Esophagus mucosa (tissue), 1 donor: ENCODE results near the gene MMP28. TPM values are rescaled to one million over a fixed set of nuclear protein-coding genes. Genes with fewer than 3 reads are reported as not detected.
"Not testable (repeated sequence)": the region's sequence is repeated elsewhere in the genome, so short reads cannot be mapped to it uniquely, and the experiment has no call there.

ENCODE experiments used
- ATAC-seq: fragments of 200-7000 bp; cut with Tn5 transposase; one replicate; pipeline ENCODE4 v1.9.1; 2020
- total RNA-seq: library from RNA; stranded (reverse); gene quantifications from one replicate; pipeline ENCODE4 v1.2.4, GENCODE V29; 2023
- donor health status: DM: yes; HTN: yes; CAD: no.

Gene MMP28
- total RNA-seq, 1 donor from 2014 or later: 14.5 TPM

DNA sequence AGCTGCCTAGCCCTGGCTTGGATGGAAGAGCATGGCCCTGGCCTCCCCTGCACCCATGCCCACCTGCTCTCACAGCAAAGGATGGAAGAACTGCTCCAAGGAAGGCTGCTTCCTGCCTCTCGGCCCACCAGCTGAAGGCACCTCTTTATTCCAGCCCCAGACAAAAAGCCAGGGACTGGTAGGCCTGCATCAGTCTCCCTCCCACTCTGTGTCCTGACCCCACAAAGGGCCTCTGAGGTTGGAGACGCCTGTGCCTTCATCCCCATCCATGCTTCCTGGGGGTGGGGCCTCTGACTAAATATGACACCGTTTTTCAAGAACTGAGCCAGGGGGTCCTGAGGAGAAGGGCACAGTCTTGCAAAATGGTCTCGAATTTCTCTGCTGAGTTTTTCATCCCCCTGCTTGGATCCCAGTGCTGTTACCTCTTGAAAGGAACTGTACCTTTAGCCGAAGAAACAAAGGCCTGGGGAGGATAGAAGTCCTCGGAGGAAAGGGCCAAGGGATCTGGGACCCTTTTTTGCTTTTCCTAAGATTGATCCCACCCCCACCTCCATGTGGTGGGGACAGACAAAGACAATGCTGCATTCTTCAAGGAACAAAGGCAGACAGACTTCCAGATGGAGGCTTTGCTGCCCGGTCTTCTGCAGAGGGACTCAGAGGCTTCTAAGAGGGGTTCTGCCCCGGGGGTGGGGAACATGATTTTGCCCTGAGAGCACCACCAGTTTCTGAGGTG, 29.5 kb downstream of the MMP28 start:
- no peak for ATAC-seq

DNA sequence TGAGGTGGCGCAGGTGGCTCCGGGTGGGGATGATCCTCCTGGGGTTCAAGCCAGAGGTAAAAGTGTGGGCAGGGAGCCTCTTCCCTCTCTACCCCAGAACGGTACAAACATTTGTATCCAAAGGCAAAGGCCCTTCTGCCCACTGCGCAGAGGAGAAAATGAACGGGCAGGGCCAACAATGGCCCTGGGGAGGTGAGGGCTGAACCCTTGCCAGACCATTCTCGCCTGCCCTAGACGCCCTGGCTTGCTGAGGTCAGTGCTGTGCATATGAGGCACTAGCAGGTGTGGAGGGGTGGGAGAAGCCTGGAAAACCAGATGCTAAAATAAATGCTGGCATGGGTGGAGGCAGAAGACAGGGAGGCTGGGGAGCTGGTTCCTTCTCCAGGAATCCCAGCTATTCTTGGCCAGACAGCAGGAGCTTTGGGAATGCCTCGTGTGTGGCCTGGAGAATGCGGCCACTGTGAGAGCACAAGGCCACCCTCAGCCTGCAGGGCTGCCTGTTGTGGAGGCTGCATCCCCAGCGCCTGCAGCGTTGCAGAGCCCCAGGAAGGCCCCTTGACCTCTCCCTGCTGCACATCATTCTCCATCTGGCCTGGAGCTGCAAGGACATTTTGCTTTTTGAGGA, 30.2 kb downstream of the MMP28 start:
- no peak for ATAC-seq

DNA sequence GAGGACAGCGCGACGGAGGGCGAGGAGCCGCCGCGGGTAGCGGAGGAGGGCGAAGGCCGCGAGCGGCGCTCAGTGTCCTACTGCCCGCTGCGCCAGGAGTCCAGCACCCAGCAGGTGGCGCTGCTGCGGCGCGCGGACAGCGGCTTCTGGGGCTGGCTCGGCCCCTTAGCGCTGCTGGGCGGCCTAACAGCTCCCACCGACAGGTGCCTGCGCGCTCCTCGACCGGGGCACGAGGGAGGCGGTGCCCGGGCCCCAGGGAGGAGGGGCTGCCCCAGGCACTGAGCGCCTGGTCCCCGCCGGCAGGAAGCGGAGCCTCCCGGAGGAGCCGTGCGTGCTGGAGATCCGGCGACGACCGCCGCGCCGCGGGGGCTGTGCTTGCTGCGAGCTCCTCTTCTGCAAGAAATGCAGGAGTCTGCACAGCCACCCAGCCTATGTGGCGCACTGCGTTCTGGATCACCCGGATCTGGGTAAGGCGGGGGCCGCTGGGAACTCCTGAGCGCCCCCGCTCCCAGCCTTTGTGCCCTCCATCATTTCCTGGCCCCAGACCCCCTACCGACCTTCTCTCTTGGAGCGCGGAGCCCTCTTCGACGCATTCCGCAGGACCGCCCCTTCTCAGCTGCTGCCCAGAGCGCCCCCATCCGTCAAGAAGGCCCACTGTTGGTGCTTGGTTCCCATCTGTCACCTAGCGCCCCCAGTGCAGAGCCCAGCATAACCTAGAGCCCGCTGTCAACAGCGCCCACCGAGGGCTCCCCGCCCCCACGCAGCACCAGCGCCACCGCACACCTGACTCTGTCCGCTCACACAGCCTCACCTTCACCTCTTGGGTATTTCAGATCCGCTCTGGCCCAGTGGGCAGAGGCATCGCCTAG, 31.1 kb downstream of the MMP28 start:
- ATAC-seq: peak; percentile 92

DNA sequence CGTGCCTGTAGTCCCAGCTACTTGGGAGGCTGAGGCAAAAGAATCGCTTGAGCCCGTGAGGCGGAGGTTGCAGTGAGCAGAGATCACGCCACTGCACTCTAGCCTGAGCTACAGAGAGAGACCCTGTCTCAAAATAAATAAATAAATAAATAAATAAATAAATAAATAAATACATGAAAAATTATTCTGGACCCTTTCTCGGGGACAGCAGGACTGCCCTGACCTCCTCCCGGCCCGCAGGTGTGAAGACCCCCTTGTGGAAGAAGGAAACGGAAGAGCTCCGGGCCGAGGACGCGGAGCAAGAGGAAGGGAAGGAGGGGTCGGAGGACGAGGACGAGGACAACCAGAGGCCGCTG, 31.7 kb downstream of the MMP28 start:
- no peak for ATAC-seq

DNA sequence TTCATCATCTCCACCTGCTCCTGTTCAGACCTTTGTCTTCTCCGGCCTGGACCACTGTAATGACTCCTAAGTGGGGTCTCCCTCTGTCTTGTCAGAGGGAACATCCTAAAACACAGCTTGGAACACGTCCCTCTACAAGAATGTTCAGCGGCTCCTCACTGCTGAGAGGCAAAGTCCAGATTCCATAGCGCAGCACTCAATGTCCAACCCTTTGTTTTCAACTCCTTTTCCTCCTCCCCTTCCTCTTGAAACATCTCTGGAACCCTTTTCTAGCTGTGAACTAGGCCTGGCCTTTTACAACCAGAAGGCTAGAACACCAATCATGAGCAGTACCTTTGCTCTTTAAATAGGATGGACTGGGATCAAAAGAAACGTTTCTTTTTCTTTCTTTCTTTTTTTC, 33.8 kb downstream of the MMP28 start:
- ATAC-seq: no peak

DNA sequence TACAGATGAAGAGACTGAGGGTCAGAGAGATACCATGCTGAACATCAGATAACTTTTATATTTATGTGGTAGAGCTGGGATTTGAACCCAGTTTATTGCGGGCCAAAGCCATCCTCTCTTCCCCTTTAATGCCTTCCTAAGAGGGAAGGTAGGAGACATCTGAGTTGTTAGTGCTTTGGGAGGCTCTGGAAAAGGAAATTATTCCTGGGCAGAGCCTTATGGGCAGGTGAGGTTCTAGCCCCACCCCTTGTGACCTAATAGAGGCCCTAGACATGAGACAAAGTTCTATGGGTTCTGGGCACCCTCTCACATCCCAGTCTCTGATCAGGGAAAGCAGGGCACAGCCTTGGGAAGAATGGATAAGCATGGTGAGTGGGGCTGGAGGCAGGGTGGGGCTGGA, 34.9 kb downstream of the MMP28 start, which contains the start of gene C17orf50:
Gene C17orf50 (plus strand): TSS at position 301 of the 400 bp plus-strand sequence. CDS start 55 bp downstream, at position 356.
- no peak for ATAC-seq

DNA sequence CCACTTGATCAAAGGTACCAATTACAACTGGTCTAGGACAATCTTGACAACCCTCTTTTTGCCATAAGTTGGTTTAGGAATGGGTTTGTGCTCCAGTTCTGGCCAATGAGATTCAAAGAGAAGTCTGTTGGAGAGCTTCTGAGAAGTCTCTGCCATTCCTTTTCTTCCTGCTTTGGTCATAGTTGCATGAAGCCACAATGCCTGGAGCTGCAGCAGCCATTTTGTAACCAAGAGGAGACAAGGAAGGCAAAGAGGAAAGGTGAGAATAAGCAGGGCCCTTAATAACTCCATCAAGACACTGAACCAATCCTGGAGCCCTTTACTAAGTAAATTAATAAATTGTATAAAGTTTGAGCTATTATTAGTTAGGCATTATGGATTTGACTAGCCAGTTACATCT, 38.2 kb downstream of the MMP28 start:
- ATAC-seq: no peak

DNA sequence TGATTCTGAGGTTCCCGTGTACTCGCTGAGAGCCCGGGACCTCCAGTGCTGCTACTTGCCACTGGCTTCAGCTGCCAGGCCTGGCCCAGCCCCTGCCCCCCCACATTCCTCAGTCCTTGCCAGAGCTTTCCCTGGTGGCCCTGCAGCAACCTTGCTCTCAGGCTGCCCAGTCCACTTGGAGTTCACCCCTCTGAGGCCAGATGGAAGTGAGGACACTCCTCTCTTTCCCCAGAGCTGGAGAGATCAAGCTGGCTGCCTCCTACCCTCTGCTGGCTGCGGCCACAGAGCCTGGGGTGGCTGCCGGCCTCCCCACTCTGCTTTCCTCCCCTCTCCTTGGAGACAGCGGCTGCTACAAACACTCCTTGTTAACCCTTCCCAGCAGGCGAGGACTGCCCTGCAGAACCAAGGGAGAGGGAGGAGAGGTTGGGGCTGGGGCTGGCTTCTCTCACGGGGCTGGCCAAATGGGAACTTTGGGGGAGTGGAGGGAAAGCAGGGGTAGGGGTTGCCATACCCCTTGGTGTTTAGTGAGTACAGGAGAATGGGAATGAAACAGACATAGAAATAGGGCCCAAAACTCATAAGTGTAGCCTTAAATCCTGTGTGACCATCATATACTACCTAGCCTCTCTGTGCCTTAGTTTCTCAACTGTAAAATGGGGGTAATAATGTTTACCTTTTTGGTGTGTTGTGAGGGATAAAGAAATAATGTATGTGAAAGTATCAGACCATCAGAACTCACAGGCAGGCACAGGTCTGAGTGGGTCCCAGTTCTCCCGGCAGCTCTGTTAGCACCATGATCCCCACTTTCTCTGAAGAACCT, 42.3 kb downstream of the MMP28 start, which contains the start of gene GAS2L2:
Gene GAS2L2 (minus strand): TSS at position 295 of the 820 bp plus-strand sequence. CDS start 389 bp downstream, outside the sequence.
- ATAC-seq: no peak

DNA sequence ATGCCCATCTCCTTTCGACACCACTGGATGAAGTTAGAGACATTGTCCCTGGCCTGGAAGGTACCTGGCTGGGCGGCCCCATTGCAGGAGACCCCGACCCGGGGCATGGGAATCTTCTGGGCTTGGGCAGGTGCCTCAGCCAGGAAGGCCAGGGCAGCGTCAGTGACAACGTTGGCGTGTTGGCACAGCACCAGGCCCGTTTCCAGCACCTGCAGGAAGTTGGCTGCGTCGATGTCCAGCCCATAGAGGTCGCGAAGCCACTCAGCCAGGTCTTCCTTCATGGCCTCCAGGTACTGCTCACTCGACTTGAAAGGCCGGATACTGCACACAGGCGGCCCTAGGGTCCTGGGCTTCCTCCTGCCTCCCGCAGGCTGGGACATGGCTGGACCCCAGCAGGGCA, 43.0 kb downstream of the MMP28 start:
- no peak for ATAC-seq

DNA sequence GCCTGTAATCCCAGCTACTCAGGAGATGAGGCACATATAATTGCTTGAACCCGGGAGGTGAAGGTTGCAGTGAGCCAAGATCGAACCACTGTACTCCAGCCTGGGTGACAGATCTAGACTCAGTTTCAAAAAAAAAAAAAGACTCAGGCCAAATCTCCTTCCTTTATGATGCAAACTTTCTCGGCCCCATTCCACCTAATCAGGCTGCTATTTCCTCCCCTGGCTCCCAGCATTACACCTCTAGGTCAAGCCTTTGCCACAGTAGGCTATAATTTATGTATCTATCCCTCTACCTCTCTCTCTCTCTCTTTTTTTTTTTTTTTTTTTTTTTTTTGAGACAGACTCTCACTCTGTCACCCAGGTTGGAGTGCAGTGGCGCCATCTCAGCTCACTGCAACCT, 43.9 kb downstream of the MMP28 start:
- not testable (repeated sequence) for ATAC-seq

DNA sequence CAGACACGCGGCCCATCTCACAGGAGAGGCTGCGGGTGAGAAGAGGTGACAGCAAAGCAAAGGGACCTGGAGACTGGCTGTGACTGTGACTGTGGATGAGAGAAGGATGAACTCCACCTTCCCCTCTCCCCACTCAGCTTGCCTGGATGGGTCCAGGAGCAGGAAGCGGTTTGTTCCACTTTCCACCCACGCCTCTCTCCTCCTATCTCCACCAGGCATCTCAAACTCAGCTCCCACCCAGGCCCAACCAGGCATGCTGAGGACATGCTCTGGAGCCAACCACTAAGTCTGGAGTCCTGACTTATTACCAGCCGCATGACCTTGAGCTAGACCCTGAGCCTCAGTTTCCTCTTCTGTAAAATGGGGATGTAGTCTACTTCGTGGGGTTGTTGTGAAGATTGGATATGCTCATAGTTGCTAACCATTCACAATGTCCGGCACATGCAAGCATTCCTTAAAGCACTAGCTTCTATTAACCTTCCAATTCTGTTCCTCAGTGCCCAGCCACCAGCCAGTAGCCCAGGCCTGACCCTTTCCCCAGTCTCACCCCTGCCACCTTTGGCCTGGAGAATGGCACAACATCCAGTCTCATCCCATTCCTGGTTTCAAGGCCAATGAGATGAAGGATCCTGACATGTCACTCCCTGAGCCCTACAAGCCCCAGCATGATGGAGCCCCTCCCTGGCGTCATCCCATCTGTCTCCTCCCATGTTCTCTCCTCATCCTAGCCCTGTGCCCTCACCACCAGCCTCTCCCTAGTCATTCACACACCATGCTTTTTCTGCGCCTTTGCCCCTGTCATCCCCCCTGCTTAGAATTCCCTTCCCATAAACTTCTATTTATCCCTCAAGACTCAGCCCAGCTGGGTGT, 44.7 kb downstream of the MMP28 start:
- peak; percentile 62 for ATAC-seq

DNA sequence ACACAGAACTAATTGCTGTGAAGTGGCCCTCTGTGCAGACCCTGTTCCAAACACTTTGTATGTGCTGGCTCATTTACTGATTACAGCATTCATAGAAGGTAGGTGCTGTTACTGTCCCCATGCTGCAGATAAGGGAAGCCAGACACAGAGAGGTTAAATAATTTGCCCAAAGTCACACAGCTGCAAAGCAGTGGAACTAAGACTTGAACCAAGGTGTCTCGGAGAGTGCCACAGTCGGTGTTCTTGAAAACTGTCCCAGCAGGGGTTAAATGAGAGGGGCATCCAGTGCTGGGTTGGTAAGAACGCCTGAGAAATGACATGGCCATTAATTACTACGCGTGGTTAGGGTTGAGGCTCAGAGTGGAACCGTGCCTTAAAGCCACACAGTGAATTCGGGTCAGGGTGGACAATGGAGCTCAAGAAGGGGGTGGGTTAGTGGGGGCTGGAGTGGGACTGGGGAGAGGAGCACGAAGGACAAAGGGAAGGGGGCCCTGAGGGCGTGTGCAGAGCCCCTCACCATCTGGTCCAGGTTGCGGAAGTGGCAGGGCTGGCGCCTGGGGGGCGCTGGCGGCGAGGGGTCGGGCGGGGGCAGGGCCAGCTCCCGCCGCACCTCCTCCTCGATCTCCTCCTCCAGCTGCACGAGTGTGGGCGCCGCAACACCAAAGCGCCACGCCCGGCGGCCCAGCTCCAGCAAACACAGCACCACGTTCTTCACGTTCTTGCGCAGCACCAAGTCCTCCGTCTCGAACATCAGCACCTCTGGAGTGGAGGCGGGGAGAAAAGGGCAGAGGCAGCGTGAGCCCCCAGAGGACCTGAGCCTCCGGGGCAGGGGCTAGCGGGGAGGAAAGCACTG, 45.7 kb downstream of the MMP28 start:
- no peak for ATAC-seq

DNA sequence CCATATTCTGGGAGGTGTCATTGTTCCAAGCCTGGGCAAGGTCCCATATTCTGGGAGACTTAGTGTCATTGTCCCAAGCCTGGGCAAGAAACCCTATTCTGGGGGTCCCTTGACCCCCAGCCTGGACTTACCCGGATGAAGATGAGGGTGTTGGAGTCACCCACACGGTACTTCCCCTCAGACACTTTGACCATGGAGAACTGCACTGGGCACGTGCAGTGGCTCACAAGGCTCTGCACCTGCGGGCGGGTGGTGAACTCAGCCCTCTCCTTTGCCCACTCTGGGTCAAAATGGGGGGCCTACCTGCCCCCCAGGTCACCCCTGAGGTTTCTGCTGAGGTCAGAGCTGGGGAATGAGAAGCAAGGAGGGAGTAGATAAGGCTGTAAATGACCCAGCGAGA, 46.5 kb downstream of the MMP28 start:
- no peak for ATAC-seq

DNA sequence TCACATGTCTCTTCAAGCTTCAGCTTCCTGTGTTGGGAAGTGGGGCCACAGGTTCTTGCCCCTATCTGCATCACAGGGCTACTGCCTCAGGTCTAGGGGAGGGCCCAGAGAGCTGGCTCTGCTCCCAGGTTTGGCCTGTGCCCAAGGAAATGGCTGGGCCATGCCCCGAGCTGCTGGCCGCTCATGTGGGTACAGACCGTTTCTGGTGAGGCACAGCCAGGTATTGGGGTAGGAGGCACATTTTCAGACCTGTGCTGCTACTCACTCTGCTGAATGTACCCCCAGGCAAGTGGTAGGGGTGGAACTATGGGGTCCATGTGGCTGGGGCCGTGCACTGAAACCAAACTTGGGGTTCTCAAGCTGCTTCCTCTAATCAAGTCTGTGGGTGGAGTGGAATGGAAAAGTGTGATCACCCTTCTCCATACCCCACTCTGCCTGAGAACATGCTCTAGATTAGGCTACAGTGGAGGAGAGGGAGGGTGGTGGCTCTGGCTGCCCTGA, 47.0 kb downstream of the MMP28 start:
- ATAC-seq: peak; percentile 40

DNA sequence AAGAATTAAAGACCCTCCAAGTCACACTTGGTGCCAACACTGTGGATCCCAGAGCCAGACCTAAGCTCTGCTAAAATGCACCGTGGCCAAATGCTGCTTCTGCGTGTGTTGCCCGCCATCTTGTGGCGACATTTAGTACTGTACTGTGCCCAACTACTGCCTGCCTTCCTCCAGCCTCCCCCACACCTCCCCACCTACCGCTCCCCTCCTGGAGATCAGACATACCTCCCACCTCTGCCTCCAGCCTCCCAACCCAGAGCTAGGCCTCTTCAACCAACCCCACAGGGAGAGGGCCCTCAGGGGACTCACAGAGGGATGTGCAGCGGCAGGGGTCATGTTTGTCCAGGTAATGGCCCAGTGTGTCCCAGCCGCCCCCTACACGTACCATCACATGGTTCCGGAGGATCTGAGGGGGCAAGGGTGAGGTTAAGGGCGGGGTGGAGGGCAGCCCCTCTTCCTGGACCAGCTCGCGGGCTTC, 47.9 kb downstream of the MMP28 start:
- ATAC-seq: peak; percentile 79

DNA sequence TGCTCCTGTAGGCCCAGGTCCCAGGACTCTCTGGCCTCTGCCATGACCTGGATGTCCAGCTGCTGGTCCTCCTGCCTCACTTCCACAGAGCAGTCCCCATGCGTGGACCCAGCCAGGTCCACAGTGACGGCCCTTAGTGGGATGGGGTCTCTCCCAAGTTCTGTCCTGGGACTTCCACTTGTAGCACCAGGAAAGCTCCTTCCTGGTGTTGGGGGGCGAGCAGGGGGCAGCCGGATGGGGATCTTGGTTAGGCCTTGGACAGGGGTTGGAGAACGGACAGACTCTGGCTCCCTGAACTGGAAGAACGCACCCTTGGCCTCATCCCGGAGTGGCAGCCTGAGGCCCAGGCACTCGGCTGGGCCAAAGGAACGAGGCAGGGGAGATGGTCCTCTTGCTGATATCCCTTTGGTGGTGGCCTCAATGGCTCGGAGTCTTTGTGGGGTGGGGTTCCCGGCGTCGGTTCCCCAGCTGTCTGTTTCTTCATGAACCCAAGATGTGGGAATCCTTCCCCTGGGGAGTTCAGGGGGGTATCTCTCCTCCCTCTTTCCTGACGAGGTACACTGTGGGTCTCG, 49.6 kb downstream of the MMP28 start:
- ATAC-seq: no peak

DNA sequence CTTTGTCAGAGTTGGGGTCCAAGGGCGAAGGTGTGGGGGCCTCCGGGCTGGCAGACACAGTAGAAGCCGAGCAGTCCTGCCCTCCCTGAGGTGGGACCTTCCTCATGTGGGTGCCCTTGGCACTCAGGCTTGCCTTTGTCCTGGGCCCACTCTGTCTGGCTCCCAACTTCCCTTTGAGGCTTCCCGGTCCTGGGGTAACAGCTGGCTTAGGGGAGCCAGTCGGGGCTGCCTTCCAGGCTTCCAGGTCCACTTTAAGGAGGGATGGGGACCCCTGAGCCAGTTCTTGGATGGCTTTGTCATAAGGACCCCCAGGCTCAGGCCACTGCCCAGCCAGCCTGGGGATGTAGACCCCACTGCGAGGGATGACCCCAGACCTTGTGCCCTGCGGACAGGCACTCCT, 50.2 kb downstream of the MMP28 start:
- ATAC-seq: no peak

DNA sequence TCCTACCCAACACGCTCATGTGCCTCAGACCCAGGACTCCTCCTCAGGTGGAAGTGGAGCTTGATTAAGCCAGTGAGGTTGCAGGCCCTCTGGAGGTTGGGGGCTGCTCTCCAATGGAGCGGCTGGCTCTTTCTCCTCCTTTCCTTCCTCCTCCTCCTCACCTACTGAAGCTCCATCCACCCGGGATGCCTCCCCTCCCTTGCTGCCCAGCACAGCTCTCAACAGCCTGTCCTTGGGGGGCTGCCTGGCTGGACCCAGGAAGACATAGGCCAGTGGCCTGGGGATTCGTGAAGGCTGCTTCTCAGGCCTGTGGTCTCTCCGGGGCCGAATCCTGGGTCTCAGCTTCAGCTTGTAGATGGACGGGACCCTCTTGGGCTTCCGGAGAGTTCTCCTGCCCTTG, 50.6 kb downstream of the MMP28 start:
- ATAC-seq: no peak

DNA sequence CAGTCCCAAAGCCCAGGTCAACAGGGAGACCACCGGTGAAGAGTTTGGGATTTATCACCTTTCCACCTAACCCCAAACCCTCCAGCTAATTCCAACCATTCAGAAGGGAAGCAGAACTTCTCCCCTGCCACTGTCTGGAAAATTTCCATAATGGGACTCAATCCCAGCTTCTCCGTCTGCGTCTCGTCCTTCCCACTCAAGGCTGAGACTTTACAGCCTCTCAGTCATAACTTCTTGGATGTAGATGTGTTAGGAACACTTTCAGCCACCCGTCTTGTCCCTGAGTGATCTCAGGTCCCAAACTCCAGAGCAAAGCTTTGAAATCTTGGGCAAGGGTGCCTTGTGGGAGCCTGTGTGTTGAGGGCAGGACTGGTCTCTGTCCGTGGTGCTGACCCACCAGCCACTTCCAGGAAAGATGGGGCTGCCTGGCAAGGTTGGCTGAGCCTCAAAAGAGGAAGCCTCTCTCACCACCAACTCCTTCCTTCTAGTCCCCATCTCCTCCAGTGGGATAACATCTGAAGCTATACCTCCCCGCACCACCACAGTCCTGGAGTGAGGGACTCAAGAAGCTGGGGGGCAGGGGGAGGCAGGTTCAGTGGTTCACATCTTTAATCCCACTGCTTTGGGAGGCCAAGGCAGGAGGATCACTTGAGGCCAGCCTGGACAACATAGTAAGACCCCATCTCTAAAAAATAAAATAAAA, 51.7 kb downstream of the MMP28 start:
- no peak for ATAC-seq
